K562 (cell line): ENCODE data around the gene CENPV.

Source experiments
- IRF9 ChIP-seq: fragments of 450-650 bp; IDR thresholded peaks from 2 replicates; pipeline ENCODE4 v1.6.1; 2016; ENCODE audit warnings: missing biosample characterization, missing genetic modification characterization
- MEF2A ChIP-seq: IDR thresholded peaks from 2 replicates; pipeline ENCODE4 v1.6.1; 2011; ENCODE audit warnings: low read depth, mild to moderate bottlenecking, low read length, moderate library complexity; ENCODE audit not compliant: control insufficient read depth
- NRF1 ChIP-seq, 2 experiments: fragments of 450-650 bp; IDR thresholded peaks in 1 of 2; conservative IDR thresholded peaks in 1 of 2; 2 replicates each; pipeline ENCODE4 v1.6.1; 2014; ENCODE audit warnings: mild to moderate bottlenecking in 2 of 2
- POLR2AphosphoS5 ChIP-seq: IDR thresholded peaks from 2 replicates; pipeline ENCODE4 v1.6.1; 2011; ENCODE audit warnings: mild to moderate bottlenecking, low read depth, low read length, moderate library complexity; ENCODE audit not compliant: control insufficient read depth, insufficient read depth
- TAF9B ChIP-seq: fragments of 450-650 bp; IDR thresholded peaks from 2 replicates; pipeline ENCODE4 v1.6.1; 2018; ENCODE audit warnings: mild to moderate bottlenecking; ENCODE audit not compliant: partially characterized antibody

- TF ChIP-seq MEF2A (no peak), POLR2AphosphoS5 (no peak), IRF9 (tag) (no peak), TAF9B (no peak), NRF1 (conservative IDR thresholded peaks at IDR 0.05 in 1 of 2, IDR thresholded peaks at IDR 0.05 in 1 of 2) (no peak)
These were observed 13.9 kb downstream of the CENPV start for GRCh38 chr17:16339402-16339801.
